AG10803 (cell line): ENCODE results near the gene FBXL17.

Experiments
- DNase-seq: peaks from one replicate; pipeline ENCODE4 v3.0.0; 2010; ENCODE audit warnings: low read depth
- H3K4me3 ChIP-seq: 2 replicates; pipeline ENCODE4 v1.5.1; 2011; ENCODE audit warnings: mild to moderate bottlenecking, low read length, control low read depth
- TF ChIP-seq, protein P1 (sequence below): conservative IDR thresholded peaks from 2 replicates; pipeline ENCODE4 v1.5.1; 2011; ENCODE audit warnings: mild to moderate bottlenecking, low read length, control low read depth, inconsistent platforms

The FBXL17 gene

DNA sequence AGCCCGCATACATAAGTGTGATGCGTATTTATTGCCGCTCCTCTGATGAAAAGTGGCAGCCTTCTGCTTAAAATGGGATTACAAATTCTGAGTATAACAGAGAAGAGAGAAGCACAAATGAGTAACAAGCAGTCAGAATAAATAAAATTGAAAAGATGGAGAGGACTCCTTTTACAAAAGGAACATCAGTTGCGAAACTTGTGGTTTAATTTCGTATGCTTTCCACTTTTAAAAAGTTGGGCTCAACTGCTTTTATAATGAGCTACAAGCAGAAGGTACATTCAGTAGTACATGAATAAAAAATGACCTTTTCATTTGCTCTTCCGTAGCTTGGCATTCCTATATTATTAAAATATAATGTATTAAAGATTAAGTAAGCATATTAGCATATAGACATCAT, 320.0 kb downstream of the FBXL17 start:
- DNase-seq = peak; percentile 49

DNA sequence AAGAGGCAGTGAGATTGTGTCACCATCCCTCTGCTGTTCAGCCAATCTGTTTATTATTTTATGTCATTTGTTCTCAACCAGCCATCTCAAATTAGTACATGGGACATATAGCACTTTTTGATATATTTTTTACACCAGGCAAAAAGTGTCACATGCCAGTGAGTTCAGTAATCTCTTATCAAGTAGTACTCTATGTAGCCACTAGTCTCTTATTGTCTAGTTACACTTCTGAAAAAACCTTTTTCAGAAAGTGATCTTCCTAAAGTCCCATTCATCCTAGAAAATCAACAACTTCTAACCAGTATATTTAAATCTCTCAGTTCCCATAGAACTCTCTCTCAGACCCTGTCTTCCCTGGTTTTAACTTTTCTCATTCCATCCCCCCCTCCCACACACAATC, 321.6 kb downstream of the FBXL17 start:
- no peak for DNase-seq
- TF ChIP-seq, protein P1, sequence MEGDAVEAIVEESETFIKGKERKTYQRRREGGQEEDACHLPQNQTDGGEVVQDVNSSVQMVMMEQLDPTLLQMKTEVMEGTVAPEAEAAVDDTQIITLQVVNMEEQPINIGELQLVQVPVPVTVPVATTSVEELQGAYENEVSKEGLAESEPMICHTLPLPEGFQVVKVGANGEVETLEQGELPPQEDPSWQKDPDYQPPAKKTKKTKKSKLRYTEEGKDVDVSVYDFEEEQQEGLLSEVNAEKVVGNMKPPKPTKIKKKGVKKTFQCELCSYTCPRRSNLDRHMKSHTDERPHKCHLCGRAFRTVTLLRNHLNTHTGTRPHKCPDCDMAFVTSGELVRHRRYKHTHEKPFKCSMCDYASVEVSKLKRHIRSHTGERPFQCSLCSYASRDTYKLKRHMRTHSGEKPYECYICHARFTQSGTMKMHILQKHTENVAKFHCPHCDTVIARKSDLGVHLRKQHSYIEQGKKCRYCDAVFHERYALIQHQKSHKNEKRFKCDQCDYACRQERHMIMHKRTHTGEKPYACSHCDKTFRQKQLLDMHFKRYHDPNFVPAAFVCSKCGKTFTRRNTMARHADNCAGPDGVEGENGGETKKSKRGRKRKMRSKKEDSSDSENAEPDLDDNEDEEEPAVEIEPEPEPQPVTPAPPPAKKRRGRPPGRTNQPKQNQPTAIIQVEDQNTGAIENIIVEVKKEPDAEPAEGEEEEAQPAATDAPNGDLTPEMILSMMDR = no peak
- H3K4me3 ChIP-seq = no peak overlapping the region

More for the DNA sequence above, 320.0 kb downstream of the FBXL17 start:
- TF ChIP-seq, protein P1 = no peak
- no peak overlapping the region for H3K4me3 ChIP-seq

DNA sequence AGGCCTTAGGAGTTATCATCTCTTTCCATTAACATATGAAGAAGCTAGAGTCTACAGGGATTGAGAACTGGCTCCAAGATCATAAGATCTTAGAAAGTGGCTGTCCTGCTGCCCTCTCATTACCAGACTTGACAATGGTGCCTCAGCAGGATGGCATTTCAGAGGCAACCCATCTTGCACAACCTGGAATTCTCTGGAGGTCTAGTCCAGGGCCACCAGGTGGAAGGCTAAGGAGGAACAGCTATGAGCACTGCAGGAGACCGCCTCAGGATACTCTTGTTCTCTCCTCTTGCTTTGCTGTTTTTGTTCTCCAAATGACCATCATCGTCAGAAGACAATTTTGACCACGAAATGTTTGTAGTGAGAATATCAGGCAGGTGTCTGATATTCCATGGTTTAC, 322.6 kb downstream of the FBXL17 start:
- TF ChIP-seq, protein P1 = no peak
- H3K4me3 ChIP-seq = no peak overlapping the region
- DNase-seq = no peak

DNA sequence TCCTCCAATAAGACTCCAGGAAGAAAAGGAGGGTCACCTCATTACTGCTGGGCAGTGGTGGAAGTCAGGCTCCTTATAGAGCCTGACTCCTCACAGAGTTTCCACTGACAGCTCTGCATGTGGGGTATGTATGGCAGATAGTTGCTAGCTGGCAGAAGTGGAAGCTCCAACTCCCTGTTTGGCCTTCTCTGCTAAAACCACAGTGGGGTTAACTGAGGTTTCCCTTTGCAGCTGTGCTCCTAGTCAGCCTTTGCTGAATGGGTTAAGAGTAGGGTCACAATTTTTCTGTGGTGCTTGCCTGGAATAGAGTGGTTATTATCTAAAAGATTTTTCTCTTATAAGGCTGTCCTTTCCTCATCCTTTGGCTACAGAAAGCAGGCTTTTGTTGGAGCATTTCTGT, 327.5 kb downstream of the FBXL17 start:
- DNase-seq = no peak
- H3K4me3 ChIP-seq = no peak overlapping the region
- TF ChIP-seq, protein P1 = no peak

DNA sequence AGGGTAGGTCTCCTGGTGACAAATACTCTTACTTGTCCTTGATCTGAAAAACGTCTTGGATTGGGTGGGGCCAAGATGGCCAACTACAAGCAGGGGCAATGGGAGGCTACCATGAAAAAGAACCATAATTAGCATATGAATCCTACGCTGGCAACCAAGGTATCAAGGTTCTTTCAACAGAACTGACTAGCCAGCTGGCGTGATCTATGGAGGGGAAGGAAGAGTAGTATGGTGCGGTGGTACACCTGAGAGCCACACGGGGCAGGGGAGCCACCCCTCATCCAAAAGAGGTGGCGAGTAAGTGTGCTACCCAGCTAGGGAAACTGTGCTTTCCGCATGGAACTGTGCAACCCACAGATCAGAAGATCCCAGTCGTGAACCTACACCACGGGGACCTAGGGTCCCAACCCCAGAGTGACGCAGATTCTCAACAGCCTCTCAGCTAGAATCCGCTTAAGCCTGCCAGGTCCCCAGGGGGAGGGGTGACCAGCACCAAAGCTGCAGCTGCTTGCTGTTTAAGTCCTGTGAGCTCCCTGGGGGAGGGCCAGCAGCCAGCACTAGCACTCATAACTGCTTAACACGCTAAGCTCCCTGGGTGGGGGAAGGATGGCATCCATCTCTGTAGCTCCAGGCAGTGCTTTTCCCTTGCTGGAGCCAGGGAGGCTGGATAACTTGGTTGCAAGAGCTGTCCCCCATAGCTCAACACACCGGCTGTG, 334.8 kb downstream of the FBXL17 start:
- TF ChIP-seq, protein P1 = no peak
- H3K4me3 ChIP-seq = no peak overlapping the region
- no peak for DNase-seq

DNA sequence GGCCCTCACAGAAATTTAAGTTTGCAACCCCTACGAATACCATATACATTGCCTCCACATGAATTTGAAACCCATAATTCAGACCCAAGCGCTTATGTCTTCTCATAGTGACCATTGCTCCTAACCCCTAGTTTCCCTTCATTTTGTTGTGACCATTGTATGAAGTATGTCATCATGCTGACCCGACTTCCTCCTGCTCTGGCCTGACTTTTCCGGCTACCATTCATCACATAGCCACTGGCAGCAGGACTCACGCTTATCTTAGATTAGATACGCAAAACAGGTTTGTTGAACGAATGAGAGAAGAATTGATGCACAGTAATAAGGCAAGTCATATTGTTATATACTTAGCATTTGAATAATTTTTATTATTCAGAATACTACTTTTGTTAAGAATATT, 345.4 kb downstream of the FBXL17 start:
- no peak for DNase-seq
- TF ChIP-seq, protein P1 = no peak
- no peak overlapping the region for H3K4me3 ChIP-seq

DNA sequence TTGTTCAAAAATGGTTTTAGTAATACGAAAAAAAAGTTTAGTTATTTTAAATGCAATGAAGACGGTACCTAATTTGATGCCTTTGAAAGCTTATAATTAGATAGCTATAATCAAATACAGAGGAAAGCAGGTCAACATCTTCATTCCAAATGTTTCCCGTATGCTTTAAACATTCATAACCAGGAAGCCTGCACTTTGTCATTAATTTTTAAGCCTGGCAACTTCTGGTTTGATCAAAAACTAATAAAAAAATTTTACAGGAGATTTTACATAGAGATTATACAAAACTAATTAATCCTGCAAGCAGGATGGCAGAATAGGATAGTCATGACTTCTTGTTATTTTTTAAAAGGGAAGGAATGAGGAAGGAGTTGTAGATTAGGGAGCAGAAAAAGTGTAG, 353.0 kb downstream of the FBXL17 start:
- TF ChIP-seq, protein P1 = no peak
- DNase-seq = no peak
- no peak overlapping the region for H3K4me3 ChIP-seq
